G401.6 (cell line): ENCODE results near the gene GRAMD1C.

ENCODE experiments used
- FAIRE-seq: peaks from 2 replicates; lab custom pipeline; 2012; peaks lifted over from hg19 to GRCh38; lab: Jason Lieb, UNC

Gene GRAMD1C

GRCh38 chr3:113952921-113953320 lies 114.3 kb downstream of the GRAMD1C start:
- FAIRE-seq: no peak

DNA sequence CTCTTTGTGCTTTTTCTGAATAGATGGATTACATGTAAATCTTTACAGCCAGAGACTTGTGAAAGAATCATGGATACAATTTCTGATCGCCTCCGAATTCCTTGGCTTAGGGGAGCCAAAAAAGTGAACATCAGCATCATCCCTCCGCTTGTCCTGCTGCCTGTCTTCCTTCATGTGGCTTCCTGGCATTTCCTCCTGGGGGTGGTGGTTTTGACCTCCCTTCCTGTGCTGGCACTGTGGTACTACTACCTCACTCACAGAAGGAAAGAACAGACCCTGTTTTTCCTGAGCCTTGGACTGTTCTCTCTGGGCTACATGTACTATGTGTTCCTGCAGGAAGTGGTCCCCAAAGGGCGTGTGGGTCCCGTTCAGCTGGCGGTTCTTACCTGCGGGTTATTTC lies 115.1 kb downstream of the GRAMD1C start:
- FAIRE-seq: no peak

- FAIRE-seq: no peak
Measured at GRCh38 chr3:113954091-113954685, 115.6 kb downstream of the GRAMD1C start.

- FAIRE-seq: no peak
Measured at GRCh38 chr3:113963879-113964278, 125.3 kb downstream of the GRAMD1C start.

GRCh38 chr3:113966172-113966571 lies 127.6 kb downstream of the GRAMD1C start:
- FAIRE-seq: no peak

DNA sequence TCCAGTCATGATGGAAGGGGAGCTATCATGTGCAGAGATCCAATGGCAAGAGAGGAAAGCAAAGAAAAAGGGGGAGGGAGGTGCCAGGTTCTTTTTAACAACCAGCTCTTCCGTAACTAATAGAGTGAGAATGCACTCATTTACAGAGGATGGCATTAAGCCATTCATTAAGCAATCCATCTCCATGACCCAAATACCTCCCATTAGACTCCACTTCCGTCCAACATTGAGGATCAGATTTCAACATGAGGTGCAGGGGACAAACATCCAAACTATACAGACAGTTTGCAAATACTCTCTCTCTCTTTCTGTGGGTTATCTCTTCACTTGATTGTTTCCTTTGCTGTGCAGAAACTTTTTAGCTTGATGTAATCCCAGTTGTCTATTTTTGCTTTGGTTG lies 130.4 kb downstream of the GRAMD1C start:
- FAIRE-seq: no peak

GRCh38 chr3:113977822-113978221 lies 139.2 kb downstream of the GRAMD1C start:
- no peak for FAIRE-seq

DNA sequence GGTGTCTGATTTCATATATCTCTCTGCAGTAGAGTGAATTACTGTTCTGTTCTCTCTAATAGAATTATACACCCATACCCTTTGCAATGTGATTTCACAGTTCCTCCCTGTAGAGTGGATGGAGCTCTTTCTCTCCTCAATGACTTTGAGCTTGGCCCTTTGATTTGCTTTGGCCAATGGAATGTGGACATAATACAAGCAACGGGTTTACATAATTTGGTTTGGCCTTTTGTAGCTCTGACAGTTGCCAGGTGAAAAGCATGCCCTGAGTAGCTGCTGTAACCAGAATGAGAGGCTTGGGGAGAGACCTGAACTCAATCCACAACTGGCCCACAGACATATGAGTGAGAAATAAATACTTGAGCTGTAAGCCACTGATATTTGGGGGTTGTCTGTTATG lies 141.3 kb downstream of the GRAMD1C start:
- no peak for FAIRE-seq

DNA sequence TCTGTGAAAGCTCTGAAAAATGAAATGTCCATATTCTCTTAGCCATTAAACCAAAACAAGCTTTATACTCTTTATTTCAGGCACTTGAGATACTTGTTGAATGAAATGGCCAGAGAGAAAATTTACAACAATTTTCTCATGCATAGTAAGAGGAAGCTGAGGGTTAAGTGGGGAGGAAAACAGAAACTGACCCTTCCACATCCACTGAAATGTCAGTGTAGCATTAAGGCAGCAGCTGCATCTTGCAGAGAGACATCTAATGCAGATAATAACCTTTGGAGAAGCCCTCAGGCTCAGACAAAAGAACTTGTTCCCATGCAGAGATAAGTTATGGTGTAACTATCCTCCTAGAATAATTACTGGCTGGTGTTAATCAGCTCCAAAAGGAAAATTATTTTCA lies 143.2 kb downstream of the GRAMD1C start:
- no peak for FAIRE-seq

DNA sequence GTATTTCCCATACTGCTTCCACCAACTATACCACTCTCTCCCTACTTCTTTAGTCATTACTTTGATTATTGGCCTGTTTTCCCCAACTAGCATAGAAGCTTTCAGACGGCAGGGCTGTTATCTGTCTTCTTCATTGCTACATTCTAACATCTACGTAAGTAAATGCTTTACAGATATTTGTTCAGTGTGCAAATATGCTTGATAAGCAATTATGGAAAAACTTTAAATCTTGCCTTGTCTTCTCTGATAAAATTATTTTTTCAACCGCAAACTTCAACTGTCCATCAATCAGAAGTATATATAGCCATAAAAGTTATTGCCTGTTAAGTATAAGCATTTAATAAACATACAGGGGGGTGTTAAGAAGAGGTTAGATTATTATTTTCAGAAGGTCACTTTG lies 145.0 kb downstream of the GRAMD1C start:
- FAIRE-seq: no peak

DNA sequence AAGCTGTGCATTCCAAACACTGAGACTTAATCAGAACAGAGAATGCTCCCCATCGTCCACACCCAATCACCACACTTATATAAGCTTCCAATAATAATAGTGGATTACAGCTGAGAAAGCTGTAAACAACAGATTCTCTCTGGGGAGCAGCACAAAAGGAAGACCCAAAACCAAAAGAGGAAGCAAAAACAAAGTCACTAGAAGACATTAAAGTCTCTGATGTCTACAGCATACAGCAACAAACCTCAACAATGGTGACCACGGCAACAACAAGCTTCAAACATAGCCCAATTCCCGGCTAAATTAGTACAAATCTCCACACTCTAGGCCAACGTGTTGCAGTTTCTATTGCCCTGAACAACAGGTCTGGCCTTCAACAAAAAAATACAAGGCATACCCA lies 147.0 kb downstream of the GRAMD1C start:
- no peak for FAIRE-seq
